Measurements from ENCODE around the gene CDH20.

DNA sequence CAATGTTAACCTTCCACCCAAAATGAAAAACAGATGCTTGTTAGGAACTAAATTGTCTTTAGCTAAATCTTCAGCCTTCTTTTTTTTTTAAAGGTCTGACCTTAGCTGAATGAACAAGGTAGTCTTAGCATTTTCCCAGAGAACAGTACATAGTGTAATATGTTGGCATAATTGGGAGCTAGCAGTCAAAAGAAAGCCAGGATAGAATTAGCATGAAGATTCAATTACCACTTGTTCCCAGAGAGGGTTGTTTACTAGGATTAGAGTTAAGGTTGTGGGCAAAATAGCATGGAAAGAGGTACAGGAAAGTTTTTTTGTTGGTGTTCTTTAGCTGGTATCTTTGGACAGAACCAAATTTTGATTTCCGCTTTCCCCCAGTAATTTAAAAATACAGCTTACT, 6.9 kb downstream of the CDH20 start:
- TF ChIP-seq POLR2A (IDR thresholded peaks at IDR 0.05; ENCODE audit: low read length) (no peak), GATA1 (IDR thresholded peaks at IDR 0.05; ENCODE audit: low read depth, low read length) (no peak)
